ENCODE data around the gene F10.

F10 gene

DNA sequence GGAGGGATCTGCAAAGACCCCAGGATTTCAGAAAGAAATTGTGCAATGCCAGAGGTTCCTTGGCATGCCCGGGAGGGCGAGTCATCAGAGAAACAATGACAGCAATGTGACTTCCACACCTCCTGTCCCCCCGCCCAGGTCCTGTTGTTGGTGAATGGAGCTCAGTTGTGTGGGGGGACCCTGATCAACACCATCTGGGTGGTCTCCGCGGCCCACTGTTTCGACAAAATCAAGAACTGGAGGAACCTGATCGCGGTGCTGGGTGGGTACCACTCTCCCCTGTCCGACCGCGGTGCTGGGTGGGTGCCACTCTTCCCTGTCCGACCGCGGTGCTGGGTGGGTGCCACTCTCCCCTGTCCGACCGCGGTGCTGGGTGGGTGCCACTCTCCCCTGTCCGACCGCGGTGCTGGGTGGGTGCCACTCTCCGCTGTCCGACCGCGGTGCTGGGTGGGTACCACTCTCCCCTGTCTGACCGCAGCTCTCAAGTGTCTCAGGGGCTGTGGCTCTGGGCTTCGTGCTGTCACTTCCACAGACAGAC, 5.2 kb upstream of the F10 start:
- no peak for DNase-seq (ENCODE audit: low spot score)

DNA sequence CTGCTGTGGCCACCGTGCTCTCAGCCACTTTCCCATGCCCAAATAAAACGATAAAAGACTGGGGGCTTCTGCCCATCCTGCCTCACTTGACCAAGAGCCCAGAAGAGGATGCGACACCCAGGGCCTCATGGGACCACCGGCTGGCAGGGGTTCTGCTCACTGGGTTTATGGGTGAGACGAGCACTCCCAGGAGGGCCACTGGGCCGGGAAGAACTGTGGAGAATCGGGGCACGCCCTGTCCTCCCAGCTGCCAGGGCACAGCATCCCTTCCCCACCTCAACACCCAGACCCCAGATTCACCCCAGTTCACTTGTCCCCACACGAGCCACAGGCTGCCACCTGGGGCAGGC, 4.7 kb upstream of the F10 start:
- no peak for DNase-seq (ENCODE audit: low spot score)

DNA sequence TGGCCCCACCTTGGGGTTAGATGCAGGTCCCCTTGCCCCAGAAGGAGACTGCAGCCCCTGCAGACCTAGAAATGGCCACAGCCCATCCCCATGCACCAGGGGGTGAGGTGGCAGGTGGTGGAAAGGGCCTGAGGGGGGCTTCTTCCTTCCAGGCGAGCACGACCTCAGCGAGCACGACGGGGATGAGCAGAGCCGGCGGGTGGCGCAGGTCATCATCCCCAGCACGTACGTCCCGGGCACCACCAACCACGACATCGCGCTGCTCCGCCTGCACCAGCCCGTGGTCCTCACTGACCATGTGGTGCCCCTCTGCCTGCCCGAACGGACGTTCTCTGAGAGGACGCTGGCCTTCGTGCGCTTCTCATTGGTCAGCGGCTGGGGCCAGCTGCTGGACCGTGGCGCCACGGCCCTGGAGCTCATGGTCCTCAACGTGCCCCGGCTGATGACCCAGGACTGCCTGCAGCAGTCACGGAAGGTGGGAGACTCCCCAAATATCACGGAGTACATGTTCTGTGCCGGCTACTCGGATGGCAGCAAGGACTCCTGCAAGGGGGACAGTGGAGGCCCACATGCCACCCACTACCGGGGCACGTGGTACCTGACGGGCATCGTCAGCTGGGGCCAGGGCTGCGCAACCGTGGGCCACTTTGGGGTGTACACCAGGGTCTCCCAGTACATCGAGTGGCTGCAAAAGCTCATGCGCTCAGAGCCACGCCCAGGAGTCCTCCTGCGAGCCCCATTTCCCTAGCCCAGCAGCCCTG, 4.2 kb upstream of the F10 start:
- DNase-seq (ENCODE audit: low spot score), result no peak

DNA sequence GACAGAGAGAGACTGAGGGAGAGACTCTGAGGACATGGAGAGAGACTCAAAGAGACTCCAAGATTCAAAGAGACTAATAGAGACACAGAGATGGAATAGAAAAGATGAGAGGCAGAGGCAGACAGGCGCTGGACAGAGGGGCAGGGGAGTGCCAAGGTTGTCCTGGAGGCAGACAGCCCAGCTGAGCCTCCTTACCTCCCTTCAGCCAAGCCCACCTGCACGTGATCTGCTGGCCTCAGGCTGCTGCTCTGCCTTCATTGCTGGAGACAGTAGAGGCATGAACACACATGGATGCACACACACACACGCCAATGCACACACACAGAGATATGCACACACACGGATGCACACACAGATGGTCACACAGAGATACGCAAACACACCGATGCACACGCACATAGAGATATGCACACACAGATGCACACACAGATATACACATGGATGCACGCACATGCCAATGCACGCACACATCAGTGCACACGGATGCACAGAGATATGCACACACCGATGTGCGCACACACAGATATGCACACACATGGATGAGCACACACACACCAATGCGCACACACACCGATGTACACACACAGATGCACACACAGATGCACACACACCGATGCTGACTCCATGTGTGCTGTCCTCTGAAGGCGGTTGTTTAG, 3.3 kb upstream of the F10 start:
- DNase-seq (ENCODE audit: low spot score), result no peak

DNA sequence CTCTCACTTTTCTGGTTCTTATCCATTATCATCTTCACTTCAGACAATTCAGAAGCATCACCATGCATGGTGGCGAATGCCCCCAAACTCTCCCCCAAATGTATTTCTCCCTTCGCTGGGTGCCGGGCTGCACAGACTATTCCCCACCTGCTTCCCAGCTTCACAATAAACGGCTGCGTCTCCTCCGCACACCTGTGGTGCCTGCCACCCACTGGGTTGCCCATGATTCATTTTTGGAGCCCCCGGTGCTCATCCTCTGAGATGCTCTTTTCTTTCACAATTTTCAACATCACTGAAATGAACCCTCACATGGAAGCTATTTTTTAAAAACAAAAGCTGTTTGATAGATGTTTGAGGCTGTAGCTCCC, 2.8 kb upstream of the F10 start:
- DNase-seq (ENCODE audit: low spot score), result no peak

DNA sequence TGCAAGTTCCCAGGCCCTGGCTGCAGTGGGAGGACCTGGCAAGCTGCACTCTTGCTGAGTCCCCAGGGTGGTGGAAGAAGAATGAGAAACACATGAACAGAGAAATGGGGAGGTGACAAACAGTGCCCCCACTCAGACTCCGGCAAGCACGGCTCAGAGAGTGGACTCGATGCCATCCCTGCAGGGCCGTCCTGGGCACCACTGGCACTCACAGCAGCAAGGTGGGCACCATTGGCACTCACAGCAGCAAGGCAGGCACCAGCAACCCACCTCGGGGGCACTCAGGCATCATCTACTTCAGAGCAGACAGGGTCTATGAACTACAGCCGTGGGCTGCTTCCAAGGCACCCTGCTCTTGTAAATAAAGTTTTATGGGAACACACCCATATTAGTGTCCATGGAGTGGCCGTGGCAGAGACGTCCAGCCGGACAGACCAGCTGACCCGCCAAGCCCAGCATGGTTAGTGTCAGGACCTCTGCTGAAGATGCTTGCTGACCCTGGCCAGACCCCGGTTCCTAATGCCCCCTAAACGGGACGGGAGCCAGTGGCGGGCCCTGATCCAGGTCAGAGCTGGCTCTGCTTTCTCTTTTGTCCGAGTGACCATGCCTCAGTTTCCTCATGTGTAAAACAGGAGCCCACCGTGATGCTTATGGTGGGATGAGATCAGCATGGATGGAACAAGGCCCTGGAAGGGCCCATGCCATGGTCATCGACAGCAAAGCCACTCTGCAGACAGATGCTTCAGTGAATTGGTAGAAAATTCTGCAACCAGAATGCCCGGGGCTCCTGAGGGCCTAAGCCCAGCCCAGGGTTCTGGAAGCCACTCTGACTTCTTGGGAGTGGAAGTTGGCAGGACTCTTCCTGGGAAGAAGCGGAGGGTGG, 2.1 kb upstream of the F10 start:
- no peak for DNase-seq (ENCODE audit: low spot score)

DNA sequence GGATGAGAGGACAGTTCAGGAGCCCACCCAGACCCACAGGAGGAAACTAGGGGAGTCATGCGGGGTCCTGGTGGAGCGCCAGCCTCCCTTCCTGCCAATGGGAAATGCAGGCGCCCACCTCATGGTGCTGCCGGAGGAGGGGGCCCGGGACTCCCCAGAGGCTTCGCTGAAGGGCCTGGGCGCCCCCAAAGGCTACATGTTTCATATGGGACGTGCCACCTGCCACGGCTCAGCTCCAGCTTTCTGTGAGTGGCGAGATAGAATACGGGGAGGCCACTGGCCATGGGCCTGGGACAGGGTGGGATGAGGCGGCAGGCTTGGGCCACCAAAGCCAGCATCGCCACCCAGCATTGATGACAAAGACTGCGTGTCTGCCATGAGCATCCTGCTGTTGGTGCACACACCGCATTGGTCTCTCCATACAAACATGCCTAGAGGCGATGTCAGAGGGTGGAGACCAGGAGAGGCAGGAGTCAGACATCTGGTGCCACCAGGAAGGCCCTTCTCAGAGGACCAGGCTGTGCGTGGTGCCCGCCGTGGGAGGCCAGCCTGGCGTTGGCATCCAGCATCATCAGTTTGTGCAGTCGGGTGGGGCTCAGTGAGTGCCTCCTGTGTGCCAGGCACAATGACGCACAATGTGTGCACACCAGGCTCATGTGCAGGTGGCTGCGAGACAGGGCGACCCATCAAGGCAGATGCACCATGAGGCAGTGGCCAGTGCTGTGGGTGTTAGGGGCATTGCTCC, 1.2 kb upstream of the F10 start:
- no peak for DNase-seq (ENCODE audit: low spot score)

DNA sequence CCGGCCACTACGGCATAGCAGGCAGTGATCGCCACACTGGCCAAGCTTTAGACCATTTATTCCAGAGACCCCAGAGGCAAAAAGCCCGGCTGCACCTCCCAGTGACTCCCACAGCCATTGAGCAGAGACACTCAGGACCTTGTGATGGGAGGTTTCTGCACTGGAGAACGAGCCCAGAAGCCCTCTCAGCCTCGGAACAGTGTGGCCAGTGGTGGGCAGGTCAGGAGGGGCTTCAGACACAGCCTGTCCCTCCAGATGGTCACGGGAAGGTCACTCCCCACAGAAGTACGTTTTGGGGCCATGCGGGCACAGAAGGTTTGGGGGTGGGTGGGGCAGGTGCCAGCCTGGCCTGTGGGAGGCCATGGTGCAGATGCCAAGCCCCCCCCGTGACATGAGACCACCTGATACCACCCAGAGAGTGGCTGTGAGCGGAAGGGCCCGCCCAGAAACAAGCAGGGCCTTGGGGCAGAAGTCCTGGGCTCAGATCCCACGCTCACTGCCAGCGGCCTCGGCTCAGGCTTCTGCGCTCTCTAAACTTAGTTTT, 599 bp upstream of the F10 start:
- DNase-seq (ENCODE audit: low spot score), result no peak

DNA sequence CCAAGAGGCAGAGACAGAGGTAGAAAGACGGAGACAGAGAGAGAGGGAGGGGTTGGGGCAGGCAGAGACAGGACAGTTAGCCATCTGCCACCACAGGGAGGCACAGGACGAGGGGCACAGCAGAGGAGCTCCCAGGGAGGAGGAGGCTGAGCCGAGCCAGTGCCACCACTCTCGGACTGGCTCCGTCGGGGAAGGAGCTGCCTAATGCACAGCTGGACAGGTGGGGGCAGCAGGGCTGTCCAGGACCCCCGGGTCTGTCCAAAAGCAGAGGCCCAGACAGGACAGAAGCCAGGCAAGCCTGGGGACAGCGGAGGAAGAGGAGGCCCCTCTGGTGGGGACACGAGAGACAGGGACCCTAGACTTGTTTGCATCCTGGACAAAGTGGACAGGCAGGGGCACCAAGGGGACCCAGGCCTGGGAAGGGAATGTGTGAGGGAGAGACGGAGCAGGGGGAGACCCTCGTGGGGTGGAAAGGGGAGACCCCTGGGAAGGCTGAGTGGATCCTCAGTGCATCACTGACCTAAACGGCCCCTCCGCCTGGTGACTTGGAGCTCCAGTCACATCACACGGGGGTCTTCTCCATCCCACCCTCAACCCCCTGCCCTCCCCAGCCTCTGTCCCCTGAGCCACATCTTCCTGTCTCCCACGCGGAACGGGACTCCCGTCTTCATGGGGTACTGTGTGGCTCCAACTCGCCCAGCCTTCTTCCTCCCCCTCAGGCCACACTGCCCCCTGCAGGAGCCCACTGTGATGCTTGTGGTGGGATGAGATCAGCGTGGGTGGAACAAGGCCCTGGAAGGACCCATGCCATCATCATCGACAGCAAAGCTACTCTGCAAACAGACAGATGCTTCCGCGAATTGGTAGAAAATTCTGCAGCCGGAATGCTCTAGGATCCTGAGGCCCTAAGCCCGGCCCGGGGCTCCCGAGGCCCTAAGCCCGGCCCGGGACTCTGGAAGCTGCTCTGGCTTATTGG, 915 bp downstream of the F10 start:
- DNase-seq (ENCODE audit: low spot score), result peak; percentile 7

DNA sequence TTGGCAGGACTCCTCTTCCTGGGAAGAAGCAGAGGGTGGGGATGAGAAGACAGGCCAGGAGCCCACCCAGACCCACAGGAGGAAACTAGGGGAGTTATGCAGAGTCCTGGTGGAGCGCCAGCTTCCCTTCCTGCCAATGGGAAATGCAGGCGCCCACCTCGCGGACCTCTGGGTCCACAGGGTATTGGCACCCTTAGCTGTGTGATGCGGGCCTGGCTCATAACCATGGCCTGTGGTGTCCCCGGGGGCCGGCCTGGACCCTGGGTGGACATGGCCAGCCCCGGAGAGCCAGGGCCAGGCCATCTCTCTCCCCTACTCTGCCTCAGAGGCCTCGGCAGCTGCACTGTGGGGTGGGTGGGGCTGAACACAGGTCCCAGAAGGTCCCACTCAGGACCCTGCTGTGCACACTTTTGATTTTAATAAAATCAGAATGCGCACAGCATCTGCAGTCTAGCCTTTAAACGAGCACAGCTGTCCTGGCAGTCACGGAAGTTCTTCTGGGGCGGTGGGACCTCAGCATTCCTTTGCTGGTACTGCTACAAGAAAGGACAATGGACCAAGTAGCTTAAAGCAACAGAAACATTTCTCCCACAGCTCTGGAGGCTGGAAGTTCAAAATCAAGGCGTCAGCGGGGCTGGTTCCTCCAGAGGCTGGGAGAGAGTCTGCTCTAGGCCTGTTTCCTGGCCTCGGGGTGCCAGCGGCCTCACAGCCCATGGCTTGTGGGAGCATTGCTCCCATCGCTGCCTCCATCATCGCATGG, 1.8 kb downstream of the F10 start:
- DNase-seq (ENCODE audit: low spot score), result no peak

DNA sequence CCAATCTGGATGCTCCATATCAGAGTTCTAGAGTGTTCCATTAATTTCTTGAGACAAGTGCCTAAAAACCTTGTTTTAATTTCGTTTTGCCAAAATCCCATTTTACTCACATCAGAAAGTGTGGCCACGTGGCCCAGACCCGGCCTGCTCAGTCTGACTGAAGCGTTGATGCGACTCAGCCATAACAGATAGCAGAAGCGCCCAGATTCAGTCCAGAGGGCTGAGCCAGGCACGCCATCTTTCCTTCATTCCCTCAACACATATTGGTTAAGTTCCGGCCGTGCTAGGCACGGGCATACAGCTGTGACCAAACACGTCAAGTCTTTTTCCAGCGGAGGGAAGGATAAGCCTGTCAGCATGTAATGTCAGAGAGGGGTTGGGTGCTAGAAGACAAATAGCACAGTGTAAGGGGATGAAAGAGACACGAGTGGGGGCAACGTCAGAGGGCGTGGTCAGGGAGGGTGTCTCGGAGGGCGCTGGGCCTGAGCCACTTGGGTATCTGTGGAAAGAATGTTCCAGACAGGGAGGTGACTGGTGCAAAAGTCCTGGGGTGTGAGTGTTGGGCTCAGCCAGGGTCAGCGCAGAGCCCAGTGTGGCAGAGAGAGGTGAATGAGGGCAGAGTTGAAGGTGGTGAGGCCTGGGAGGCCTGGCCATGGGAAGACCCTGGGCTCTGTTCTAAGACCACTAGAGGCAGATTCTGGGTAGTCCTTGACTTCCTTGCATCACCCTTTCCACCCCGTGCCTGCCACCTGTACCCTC, 3.1 kb downstream of the F10 start:
- no peak for DNase-seq (ENCODE audit: low spot score)

DNA sequence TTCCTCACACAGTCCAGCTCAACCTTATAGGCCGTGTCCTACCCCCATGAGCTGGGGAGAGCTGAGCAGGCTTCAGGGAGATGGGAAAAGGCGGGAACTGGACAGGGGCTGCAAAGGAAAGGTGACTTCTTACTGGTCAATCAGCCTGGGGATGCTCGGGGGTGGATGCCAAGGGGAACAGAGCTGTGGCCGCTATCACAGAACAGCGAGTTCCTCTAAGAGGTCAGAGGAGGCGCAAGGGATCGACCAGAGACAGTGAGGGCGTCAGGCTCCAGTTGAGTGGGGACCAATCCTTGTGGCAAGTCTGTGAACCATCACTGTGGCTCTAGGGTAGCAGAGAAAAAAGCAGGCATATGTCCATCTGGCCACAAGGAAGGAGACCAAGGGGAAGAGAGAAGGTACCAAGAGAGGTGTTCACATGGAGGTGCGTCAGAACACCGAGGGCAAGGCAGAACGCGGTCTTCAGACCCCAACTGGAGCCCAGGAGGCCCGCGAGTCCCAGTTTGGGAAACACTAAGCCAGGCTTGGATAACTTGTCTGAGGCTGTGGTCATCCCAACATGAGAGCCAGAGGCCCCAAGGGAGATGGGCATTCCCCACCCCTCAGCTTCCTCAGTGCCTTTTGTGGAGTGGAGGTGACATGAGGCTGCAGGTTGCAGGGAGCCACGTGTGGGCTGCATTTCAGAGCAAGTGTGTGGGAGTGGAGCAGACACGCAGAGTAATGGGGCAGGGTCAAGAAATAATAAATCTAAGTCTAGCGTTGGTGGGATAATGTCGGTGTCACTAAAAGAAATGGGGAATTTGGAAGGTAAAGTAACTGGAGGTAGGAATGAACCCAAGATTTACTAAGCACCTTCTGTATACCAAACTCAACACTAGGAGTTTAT, 3.9 kb downstream of the F10 start:
- DNase-seq (ENCODE audit: low spot score), result no peak

DNA sequence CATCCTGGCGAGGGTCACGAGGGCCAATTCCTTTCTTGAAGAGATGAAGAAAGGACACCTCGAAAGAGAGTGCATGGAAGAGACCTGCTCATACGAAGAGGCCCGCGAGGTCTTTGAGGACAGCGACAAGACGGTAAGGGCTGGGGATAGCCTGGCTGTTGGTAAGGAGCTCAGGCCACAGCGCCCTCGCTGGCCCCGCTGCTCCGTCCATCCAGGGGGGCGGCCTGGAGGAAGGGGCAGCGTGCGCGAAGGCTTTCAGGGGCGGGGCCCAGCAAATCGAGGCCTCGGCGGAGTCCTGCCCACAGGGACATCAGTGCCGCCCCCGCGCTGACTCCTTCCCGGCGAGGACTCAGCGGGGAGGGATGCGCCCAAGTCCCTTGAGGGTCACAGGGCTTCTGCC, 6.9 kb downstream of the F10 start:
- DNase-seq (ENCODE audit: low spot score), result no peak

DNA sequence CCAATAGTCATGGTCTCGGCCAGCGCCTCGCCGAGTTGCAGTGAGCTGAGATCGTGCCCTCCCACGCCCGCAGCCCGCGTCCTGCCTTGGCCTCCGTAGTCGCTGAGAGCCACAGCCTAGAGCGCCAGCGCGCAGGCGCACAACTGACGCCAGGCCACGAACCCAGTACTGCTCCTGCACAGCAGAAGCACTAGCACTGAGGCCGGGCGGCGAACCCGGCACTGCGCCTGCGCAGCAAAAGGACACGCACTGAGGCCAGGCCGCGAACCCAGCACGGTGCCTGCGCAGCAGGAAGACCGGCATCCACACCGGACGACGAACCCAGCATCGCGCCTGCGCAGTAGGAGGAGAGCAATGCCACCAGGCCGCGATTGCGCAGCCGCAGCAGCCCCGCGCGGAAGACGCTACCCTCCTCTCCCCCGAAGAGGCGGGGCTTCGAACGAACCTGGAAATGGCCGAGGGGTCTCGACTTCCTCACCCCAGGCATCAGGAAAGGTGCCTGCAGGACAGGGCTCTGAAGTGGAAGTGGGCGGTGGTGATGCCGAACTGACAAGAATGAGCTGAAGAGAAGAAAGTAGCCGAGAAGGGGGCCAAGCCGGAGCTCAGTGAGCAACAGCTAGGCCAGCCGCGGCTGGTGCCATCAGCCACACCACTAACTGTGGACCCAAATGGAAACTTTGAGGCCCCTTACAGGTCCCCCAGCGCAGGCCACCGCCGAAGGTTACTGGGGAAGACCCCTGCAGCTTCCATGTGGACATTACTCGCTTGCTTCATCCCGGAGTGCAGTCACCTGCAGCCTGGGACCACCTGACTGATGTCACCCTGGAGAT, 7.5 kb downstream of the F10 start:
- no peak for DNase-seq (ENCODE audit: low spot score)

DNA sequence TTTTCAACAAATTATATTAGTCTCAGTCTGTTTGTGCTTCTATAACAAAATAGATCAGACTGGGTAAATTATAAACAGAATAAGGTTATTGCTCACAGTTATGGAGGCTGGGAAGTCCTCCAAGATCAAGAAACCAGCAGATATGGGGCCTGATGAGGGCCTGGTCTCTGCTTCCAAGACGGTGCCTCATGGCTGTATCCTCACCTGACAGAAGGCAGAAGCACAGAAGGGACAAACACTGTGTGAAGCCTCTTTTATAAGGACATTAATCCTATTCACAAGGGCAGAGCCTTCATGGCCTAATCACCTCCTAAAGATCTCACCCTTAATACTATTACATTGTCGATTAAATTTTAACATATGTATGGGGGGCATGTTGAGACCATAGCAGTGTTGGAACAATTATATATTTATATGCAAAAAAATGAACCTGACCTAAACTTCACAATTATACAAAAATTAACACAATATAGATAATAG, 12.7 kb downstream of the F10 start:
- no peak for DNase-seq (ENCODE audit: low spot score)

DNA sequence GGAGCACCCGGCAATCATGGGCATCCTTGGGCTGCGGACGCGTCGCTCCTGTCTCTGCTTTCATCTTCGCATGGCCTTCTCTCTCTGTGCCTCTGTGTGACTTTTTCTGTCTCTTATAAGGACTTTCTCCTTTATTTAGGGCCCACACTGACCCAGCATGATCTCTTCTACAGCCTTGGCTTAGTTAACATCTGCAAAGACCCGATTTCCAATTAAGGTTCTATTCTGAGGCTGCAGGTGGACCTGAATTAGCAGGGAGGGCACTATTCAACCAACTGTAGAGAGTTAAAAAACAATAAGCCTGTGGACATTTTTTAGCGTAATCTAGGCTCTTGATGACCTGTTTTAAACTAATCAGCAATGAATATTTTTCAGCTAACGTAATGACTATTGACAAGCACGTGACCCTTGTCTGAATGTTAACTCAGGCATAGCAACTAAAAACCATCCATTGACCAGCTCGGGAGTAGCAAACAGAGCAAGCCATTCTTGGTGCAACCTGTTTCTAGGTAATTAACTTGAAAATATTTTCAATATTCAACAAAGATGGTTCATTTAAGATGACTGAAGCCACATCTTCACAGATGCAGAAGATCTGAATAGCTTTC, 15.2 kb downstream of the F10 start:
- DNase-seq (ENCODE audit: low spot score), result no peak
